HG03064 (cell line): Measurements from ENCODE around the gene GGTLC2.
"Not testable (repeated sequence)": the region's sequence is repeated elsewhere in the genome, so short reads cannot be mapped to it uniquely, and the experiment has no call there.

ENCODE experiments used
- ATAC-seq: cut with Tn5 transposase; IDR thresholded peaks from one replicate; pipeline ENCODE4 v1.9.1; 2021; ENCODE audit warnings: low read depth; ENCODE audit not compliant: unreplicated experiment

Gene GGTLC2

DNA sequence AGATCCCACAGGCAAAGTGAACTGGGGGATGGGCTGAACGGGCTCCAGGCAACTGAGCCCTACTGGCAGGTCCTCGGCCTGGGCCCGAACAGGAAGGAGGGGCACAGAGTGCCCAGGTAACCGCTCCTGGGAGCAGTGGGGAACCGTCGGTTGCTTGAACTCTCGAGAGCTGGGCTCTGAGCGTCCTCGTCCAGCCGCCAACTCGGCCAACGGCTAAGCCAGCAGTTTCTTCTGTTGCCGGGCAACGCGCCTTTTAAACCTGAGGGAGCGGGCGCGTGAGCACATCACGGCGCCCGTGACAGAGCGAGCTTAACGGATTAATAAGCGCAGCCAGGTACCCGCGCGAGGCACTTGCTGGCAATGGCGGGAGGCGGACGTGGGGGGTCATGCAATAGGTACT is at the start of gene GGTLC2:
Gene GGTLC2 (plus strand): TSS at position 301 of the 400 bp plus-strand sequence. CDS start 1,732 bp downstream, outside the sequence.
- not testable (repeated sequence) for ATAC-seq

GRCh38 chr22:22595001-22595835 is 49.2 kb upstream of the GGTLC2 start:
- no peak for ATAC-seq

- no peak for ATAC-seq
Measured at GRCh38 chr22:22598144-22598543, 46.3 kb upstream of the GGTLC2 start.

DNA sequence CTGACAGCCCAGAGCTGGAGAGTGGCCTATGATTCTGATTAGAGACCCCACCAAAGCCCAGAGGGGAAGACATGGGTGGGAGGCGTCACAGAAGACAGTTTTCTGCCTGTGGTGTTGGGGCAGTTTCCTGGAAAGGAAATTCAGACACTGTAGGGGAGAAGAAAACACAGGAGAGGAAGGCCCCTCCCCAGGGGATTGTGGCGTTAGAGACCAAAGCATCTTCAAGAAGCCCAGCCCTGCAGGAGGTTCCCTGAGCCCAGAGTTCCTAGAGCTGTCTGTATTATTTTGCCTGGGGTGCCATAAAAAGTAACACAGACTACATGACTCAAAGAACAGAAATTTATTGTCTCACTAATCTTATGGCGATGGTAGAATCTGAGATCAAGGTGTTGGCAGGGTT is 45.2 kb upstream of the GGTLC2 start:
- no peak for ATAC-seq

- ATAC-seq, result no peak
Measured at GRCh38 chr22:22600531-22601261, 43.7 kb upstream of the GGTLC2 start.

DNA sequence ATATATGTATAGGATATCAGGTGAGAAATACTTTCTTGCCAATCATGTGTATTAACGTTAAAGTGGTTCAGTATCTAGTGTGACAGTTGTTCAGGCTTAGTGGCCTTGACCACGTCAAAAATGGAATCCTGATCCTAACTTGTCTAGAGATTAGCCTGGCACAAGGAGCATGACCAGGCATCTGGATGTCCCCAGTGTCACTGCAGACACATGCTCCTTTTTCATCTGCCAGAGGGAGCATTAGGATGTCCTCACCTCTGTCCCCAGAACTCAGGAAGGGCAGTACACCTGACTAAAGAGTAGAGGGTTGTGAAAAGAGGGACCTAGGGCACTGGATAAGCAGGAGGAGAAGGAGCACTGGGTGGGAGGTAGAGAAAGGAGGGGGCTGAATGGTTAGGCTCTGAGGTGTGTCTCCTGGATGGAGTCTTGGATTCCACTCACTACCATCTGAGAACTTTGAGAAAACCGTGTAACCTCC is 40.9 kb upstream of the GGTLC2 start:
- ATAC-seq, result no peak

DNA sequence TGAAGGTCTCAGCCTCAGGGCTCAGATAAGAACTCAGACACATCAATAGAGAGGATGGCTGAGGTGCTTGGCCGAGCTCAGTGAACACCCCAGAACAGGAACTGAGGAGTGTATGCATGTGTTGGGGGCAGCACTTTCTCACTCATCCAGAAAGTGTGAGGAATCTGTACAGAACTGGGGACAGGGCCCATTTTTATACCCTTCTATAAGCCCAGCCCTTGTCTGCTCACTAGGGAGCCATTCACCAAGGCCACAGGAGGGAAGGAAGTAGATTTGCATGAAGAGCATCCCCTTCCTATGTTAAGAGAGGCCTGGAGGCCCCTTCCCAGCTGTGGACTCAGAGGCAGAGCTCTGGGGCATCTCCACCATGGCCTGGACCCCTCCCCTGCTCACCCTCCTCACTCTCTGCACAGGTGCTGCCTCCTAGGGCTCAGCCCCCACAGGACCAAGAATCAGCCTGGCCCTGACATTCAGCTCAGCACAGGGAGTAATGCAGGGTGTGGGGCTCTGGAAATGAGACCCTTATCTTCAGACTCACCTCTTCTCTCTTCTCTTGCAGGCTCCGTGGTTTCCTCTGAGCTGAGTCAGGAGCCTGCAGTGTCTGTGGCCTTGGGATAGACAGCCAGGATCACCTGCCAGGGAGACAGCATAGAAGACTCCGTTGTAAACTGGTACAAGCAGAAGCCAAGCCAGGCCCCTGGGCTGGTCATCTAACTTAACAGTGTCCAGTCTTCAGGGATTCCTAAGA is 39.9 kb upstream of the GGTLC2 start:
- no peak for ATAC-seq

DNA sequence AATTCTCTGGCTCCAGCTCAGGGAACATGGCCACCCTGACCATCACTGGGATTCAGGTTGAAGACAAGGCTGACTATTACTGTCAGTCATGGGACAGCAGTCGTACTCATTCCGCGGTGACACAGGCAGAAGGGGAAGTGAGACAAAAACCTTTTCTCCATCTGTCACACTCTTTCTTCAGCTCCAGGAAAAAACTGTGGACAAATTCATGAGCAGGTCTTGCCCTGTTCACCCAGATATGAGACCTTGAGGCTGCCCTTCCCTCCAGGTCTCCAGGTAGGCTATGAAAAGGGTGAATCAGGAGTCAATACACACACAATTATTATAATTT is 39.4 kb upstream of the GGTLC2 start:
- ATAC-seq, result no peak

DNA sequence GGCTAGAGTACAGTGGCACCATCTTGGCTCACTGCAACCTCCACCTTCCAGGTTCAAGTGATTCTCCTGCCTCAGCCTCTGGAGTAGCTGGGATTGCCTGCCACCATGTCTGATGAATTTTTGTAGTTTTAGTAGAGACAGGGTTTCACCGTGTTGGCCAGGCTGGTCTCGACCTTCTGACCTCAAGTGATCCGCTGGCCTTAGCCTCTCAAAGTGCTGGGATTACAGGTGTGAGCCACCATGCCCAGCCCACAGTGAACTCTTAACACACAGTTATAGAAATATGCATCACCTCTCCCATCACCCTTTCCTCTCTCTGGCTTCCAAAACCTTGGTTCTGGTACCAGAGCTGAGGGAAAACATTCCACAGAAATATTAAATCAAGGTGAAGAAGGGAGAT is 36.4 kb upstream of the GGTLC2 start:
- ATAC-seq, result not testable (repeated sequence)

- ATAC-seq, result no peak
Measured at GRCh38 chr22:22609291-22609690, 35.1 kb upstream of the GGTLC2 start.

DNA sequence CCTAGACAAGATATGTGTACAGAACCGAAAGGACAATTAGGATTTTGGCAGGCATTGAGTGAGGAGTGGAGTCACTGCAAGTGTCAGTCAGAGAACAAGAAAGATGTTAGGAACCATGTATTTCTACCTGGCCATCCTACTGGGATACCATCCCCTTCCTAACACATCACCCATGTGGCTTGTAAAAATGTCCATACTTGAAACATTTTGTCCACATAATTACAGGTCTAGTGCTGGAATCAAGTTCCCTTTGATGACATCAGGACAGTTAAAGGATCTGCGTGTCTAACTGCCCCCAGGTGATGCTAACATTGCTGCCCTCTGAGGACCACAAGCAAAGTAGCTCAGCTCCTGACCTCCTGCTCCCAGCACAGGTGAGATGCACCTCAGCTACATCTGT is 31.9 kb upstream of the GGTLC2 start:
- ATAC-seq, result no peak

DNA sequence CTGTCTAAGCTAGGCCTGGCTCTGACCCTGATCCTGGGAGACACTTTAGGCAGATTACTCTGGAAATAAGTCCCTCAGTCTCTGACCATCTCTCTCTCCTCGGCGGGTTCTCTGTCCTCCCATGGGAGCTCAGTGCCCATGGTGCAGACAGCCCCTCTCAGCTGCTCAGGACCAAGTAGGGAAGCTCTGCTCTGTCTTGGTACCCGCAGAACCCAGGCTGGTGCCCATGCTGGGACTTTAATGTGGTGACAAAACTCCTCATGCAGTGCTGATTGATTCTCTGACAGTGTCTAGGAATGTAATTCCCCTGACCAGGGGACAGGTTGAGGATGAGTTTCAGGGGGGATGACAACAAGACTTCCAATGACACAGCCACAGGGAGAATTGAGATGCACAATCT is 30.3 kb upstream of the GGTLC2 start:
- no peak for ATAC-seq

GRCh38 chr22:22616636-22617035 is 27.8 kb upstream of the GGTLC2 start:
- no peak for ATAC-seq

DNA sequence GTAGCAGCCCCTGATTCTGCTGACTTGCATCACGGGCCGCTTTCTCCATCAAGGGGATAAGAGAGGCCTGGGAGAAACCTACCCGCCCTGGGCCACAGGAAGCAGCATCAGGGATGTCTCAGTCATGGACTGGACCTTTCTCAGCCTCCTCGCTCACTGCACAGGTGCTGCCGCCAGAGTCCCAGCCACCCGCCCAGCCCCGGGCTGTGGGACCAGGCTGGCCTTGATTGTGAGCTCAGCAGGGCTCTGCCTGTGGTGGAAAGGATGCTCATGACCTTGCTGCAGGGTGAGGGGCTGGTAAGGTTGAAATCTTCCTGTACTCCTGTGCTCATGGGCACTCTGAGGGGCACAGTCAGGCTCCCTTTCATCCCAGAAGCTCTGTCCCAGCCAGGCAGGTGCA is 26.0 kb upstream of the GGTLC2 start:
- no peak for ATAC-seq

- ATAC-seq, result no peak
Measured at GRCh38 chr22:22618923-22619322, 25.5 kb upstream of the GGTLC2 start.

DNA sequence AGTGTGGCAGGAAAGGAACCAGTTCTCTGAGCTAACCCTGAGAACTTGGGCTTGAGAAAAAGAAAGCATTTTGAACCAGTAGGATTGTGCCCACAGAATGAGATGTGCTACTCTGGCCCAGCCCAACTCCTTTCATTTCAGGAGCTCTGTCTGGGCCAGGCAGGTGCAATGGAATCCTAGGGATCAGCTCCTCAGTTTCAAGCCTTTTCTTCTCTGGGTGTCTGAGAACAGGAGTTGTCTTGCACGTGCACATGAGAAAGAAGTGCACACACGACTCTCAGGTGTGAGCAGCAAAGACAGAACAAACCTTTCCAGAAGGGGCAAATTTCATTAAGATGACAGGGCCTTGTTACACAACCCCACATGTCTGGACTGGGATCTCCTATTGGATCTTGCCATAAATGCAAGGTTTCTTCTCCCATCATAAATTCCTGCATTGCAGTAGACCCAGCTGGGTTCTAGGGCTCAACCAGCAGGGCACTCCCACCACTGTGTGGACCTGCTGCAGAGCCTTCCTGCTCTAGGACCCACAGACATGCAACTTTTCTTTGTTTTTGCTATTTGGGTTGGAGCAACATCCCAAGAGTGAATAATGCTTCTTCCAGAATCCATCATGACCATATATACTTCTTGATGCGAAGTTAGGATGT is 24.5 kb upstream of the GGTLC2 start:
- ATAC-seq, result no peak

- ATAC-seq, result not testable (repeated sequence)
Measured at GRCh38 chr22:22628546-22629495, 15.6 kb upstream of the GGTLC2 start.

- ATAC-seq, result not testable (repeated sequence)
Measured at GRCh38 chr22:22631223-22631652, 13.2 kb upstream of the GGTLC2 start.

DNA sequence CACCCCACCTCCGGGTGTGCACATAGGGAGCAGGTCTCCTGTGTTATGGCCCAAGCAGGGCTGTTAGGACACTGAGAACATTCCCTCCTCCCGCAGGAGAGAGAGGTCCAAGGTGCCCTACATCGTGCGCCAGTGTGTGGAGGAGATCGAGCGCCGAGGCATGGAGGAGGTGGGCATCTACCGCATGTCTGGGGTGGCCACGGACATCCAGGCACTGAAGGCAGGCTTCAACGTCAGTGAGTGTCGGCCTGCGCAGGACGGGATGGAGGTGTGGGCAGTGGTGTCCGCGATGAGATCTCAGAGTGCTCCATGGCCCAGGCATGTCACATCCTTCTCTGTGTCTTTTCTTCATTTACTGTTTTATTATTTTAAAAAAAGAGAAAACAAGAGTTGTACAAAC is 12.2 kb upstream of the GGTLC2 start:
- not testable (repeated sequence) for ATAC-seq
